Measurements from ENCODE around the gene UBXN11. TPM values are rescaled to one million over a fixed set of nuclear protein-coding genes. Genes with fewer than 3 reads are reported as not detected.

UBXN11 gene, protein sequence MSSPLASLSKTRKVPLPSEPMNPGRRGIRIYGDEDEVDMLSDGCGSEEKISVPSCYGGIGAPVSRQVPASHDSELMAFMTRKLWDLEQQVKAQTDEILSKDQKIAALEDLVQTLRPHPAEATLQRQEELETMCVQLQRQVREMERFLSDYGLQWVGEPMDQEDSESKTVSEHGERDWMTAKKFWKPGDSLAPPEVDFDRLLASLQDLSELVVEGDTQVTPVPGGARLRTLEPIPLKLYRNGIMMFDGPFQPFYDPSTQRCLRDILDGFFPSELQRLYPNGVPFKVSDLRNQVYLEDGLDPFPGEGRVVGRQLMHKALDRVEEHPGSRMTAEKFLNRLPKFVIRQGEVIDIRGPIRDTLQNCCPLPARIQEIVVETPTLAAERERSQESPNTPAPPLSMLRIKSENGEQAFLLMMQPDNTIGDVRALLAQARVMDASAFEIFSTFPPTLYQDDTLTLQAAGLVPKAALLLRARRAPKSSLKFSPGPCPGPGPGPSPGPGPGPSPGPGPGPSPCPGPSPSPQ
- total RNA-seq = 10 to 100 TPM in 1 of 2 donors, 1 to 10 TPM in 1; 9.9 to 24.8 TPM

DNA sequence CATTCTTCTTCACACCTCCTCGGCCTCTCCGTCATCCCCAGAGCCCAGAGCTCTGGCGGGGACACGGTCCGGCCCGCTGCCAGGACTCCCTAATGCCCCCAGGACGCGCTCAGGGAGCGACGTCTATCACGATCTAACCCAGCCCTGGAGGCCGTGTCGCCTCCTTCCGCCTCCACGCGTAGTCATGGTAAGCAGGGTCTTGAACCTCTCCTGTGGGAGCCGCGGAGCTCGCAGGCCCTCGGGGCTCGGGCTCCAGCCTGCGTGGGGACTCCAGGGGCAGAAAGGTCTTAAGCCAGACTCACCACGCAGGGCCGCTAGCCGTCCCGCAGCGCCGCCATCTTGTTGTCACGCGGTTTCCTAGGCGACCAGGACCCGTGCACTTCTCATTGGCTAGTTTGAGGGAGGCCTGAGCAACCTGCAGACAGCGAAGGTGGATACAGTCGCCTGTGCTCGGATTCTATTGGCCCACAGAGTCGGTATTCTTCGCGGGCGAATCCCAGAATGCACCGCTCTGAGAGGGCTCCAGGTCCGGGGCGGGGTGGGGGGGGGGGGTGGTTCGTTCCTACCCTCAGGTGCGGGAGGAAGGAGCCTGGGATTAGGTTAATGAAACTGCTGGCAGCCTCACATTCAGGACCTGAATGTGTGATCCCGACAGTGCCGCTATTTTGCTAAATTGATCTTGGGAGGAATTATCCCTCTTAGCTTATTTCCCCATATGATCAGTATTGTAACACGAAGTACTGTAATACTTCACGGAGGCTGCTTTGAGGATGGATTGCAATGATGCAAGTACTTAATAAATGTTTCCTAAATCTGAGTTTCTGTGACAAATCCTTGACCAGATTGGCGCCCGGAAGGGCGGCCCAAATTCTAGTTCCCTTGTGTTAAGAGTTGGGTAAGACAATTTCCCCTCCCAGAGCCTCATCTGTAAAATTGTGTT lies at the start of gene UBXN11:
TSS of gene UBXN11 (minus strand) at position 347 of the 940 bp plus-strand sequence. CDS start 3,753 bp downstream, outside the sequence.
- Mint-ChIP-seq H3K9me3 (no peaks in the 10 kb centered on the region), H3K27ac (peak within 1 kb of the TSS; percentile 74 to 97), H3K27me3 (no peaks in the 10 kb centered on the region), H3K4me1 (ENCODE audit: low read depth in 2 of 2) (peaks cover 12 to 17% of the 10 kb centered on the region in 2 donors), H3K4me3 (peak within 1 kb of the TSS; percentile 96), H3K36me3 (no peaks in the 10 kb centered on the region)
- peak; percentile 100 for ATAC-seq
- DNase-seq (ENCODE audit: low spot score) = peak; percentile 94

DNA sequence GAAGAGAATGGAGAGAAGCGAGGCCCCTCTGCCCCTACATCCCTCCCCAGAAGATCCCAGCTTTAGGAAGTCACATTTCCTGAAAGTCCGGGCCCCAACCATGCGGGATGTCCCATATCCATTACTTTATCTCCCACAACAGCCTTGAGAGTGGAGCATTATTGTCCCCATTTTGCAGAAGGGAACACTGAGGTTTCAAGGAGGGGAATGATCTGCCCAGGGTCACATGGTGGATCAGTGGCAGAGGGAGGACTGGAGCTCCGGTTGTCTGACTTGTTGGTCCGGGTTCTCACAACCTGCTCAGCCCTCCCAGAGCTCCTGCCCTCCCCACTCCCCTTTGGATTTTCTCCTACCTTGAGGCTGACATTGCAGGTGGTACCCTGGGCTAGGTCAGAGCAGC lies 49.7 kb upstream of the UBXN11 start:
- DNase-seq (ENCODE audit: low spot score) = no peak
- H3K27ac Mint-ChIP-seq = no peak overlapping the region
- peaks cover 23 to 29% of the 10 kb centered on the region in 2 donors for H3K4me1 Mint-ChIP-seq (ENCODE audit: low read depth in 2 of 2)
- peaks cover 29 to 36% of the 10 kb centered on the region in 2 donors for H3K27me3 Mint-ChIP-seq
- H3K9me3 Mint-ChIP-seq = no peaks in the 10 kb centered on the region
- no peak for ATAC-seq
- H3K36me3 Mint-ChIP-seq = no peaks in the 10 kb centered on the region
- H3K4me3 Mint-ChIP-seq = no peak overlapping the region

DNA sequence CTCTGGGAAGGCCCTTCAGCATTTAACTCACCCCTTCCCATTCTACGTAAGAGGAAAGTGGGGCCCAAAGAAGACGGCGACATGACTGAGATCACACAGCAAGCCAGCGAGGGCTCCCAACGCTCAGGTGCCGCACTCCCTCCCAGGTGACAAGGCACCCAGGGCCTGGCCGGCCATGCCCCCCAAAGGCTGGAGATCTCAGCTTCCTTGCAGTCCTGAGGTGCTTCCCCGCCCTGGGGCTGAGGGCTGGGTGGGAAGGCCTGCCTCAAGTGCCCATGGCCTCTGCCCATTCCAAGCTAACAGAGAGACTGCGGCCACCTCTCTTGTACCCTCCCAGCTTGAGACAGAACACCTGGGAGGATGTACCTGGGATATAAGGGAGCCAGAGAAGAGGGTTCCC lies 48.5 kb upstream of the UBXN11 start:
- no peak overlapping the region for H3K4me3 Mint-ChIP-seq
- H3K27me3 Mint-ChIP-seq = peaks cover 23 to 30% of the 10 kb centered on the region in 2 donors
- H3K9me3 Mint-ChIP-seq = no peaks in the 10 kb centered on the region
- H3K36me3 Mint-ChIP-seq = no peaks in the 10 kb centered on the region
- ATAC-seq (no peak), DNase-seq (ENCODE audit: low spot score) (no peak)
- peaks cover 16 to 21% of the 10 kb centered on the region in 2 donors for H3K4me1 Mint-ChIP-seq (ENCODE audit: low read depth in 2 of 2)
- no peak overlapping the region for H3K27ac Mint-ChIP-seq

DNA sequence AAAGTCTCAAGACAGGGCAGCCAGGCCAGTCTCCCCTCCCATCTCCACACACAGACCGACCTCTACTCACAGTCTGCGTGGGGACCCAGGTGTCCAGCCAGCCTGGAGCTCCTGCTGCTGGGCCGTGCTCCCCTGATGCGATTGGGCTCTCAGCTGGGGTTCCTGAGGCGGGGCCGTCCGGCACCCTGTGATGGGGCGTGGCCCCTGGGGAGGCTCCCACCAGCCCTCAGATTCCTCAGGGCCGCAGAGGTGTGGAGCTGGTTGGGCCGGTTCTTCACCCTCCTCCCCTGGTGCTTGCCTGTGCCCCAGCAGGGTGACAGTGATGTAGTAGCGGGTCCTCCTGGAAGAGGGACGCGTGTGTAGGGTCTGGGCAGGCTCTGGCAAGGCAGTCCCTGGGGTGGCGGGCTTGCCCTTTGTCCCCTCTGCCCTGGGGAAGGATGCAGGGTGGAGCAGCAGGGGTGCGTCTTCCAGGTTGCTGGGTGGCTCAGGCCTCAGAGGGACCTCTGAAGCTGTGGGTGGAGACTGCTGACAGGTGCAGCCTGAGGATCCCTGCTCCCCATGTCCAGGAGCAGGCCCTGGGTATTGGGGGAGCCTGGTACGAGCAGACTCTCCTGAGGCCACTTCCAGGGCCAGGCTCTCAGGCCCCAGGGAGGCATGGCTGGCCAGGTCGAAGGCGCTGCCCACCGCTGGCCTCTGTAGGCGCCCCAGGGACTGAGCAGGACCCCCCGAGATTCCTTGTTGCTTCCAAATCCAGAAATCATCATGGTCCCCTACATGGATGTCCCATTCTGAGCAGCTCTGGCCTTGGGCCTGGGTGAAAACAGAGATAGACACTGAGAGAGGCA lies 47.8 kb upstream of the UBXN11 start, which contains the start of gene CRYBG2:
TSS of gene CRYBG2 (minus strand) at position 155 of the 845 bp plus-strand sequence. CDS start 7,473 bp downstream, outside the sequence.
- Mint-ChIP-seq H3K9me3 (no peaks in the 10 kb centered on the region), H3K27me3 (peaks cover 16 to 25% of the 10 kb centered on the region in 2 donors)

DNA sequence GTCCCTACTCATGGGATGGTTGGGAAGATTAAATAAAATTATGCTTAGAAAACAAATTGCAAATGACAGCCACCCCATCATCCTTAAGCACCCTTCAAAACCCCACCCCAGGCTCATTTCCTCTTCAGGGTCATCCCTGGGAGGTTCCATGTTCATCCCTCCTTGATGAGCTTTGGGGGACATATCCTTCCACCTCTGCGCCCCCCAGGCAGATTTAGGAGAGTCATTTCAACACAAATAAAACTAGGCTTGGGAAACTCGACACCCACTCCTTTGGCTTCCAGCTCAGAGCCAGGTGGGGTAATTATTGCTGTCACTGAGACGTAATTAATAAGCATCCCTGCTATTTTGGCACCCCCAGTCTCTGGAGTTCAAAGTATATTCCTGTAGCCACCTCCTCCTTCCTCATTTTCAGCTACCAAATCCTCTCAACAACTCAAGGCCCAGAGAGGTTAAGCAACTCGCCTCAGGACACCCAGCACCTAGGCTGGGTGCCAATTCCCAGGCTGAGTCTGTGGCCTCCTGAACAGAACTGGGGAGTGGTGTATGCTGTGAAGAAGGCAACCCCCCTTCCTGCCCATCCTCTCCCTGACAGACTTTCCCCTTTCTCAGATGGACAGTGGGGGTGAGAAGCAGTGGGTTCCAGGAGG lies 46.9 kb upstream of the UBXN11 start:
- Mint-ChIP-seq H3K4me3 (no peak overlapping the region), H3K27me3 (peaks cover 8 to 18% of the 10 kb centered on the region in 2 donors), H3K9me3 (no peaks in the 10 kb centered on the region), H3K36me3 (no peaks in the 10 kb centered on the region), H3K4me1 (ENCODE audit: low read depth in 2 of 2) (peaks cover 5 to 6% of the 10 kb centered on the region in 2 donors), H3K27ac (no peak overlapping the region)
- ATAC-seq = no peak
- DNase-seq (ENCODE audit: low spot score) = no peak

More for the DNA sequence above, 47.8 kb upstream of the UBXN11 start, which contains the start of gene CRYBG2:
- peaks cover 13% of the 10 kb centered on the region in 2 donors for H3K4me1 Mint-ChIP-seq (ENCODE audit: low read depth in 2 of 2)
- no peak for DNase-seq (ENCODE audit: low spot score)
- no peak for ATAC-seq
- no peak within 1 kb of the TSS for H3K27ac Mint-ChIP-seq
- no peaks in the 10 kb centered on the region for H3K36me3 Mint-ChIP-seq
- H3K4me3 Mint-ChIP-seq = no peak within 1 kb of the TSS

DNA sequence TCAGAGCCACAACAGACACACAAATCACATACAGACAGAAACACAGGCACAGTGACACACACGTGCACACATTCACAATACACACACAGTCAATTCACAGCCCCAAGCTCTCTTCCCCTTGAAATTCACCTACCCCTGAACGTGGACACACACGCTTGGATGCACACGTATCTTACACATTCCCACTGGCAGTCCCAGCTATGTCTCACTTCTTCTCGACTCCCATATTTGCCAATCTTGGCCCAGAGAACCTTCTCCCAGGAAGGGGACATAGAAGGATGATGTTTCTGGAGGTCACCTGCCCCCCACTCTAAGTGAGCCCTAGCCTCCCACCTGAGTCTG lies 45.9 kb upstream of the UBXN11 start:
- no peak overlapping the region for H3K4me3 Mint-ChIP-seq
- DNase-seq (ENCODE audit: low spot score) (no peak), ATAC-seq (no peak)
- H3K27ac Mint-ChIP-seq = no peak overlapping the region
- no peaks in the 10 kb centered on the region for H3K9me3 Mint-ChIP-seq
- H3K4me1 Mint-ChIP-seq (ENCODE audit: low read depth in 2 of 2) = peaks cover 5 to 6% of the 10 kb centered on the region in 2 donors
- peaks cover 7 to 15% of the 10 kb centered on the region in 2 donors for H3K27me3 Mint-ChIP-seq
- H3K36me3 Mint-ChIP-seq = no peaks in the 10 kb centered on the region

DNA sequence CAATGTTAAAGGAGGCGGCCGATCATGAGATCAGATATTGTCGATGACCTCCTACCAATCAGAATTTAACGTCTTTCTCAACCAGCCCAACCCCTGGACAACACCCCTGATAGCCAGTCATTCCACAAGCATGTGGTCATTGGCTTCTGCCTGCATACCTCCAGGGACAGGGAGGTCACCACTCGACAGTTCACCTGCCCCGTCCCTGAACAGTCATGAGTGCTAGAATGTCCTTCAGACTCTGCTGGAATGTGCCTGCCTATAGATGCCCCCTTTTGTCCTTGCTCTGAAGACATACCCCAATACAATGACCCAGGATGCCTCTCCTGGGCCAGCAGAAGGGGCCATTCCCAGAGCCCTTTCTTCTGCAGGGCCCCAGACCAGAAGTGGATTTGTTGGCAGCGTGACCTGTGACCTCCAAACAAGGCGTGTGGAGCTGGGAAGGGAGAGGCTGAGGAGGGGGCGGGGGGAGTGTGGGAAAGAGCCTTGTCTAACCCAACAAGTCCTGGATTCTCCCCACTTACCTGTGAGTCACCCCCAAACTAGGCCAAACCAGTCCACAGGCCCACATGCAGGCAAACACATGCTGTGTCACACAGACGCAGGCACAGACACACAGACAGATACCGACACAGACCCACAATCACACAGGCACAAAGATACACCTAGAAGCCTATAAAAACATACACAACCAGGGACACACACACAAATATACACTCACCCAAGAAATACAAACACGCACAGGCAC lies 45.3 kb upstream of the UBXN11 start:
- peaks cover 7 to 13% of the 10 kb centered on the region in 2 donors for H3K27me3 Mint-ChIP-seq
- no peaks in the 10 kb centered on the region for H3K36me3 Mint-ChIP-seq
- no peak overlapping the region for H3K4me3 Mint-ChIP-seq
- H3K27ac Mint-ChIP-seq = no peak overlapping the region
- H3K9me3 Mint-ChIP-seq = no peaks in the 10 kb centered on the region
- DNase-seq (ENCODE audit: low spot score) (no peak), ATAC-seq (no peak)
- peaks cover 5 to 6% of the 10 kb centered on the region in 2 donors for H3K4me1 Mint-ChIP-seq (ENCODE audit: low read depth in 2 of 2)

DNA sequence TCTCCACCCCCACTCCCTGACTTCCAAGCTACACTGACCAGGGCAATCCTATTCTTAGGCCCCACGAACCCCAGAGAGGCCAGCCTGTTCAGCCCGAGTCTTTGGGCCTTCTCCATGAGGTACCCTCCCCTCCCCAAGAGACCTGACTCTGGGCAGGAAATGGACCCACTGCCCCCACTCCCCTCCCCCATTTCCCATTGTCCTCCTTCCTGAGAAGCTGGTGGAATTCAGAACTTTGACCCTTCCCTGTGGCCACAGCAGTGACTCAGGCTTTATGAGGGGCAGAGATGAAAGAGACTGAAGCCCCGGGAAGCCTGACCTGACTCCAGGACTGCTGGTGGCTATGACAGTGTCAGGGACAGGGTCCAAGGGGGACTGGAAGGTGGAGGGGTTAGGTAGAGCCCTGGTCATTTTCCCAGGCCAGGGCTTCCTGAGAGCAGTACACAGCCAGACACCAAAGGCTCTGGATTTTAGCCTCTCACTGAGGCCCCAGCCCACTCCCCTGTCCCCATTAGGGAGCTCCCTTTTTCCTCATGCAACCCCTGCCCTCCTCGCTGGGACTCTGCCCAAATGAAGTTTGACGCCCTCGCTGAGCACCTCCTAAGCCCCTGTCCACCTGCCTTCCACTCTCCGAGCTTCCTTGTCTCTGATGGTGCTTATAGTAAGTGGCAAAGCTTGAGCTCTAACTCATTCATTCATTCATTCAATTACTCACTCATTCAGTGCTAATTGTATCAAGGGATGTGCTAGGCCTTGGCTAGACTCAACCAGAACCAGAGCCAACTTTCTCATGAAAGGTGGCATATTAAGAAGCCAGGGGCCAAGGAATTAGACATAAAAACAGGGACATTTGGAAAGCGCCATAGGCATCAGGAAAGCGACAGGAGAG lies 44.5 kb upstream of the UBXN11 start:
- H3K9me3 Mint-ChIP-seq = no peaks in the 10 kb centered on the region
- no peaks in the 10 kb centered on the region for H3K36me3 Mint-ChIP-seq
- no peak overlapping the region for H3K4me3 Mint-ChIP-seq
- H3K27ac Mint-ChIP-seq = no peak overlapping the region
- peaks cover 7 to 12% of the 10 kb centered on the region in 2 donors for H3K27me3 Mint-ChIP-seq
- DNase-seq (ENCODE audit: low spot score) (no peak), ATAC-seq (no peak)
- H3K4me1 Mint-ChIP-seq (ENCODE audit: low read depth in 2 of 2) = peaks cover 5 to 6% of the 10 kb centered on the region in 2 donors

DNA sequence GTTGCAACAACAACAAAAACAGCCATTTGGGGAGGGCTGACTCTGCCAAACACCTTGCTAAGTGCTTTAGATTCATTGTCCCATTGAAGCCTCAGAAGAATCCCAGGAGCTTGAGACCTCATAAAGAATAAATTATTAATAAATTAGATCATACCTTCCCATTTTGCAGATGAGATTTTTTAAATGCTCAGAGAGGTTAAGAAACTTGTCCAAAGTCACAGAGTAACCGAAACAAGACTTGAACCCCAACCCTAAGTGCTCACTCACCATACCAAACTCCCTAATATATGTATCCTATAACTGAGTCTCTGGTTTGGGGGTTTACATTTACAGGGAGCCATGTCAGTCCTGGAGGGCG lies 43.9 kb upstream of the UBXN11 start:
- Mint-ChIP-seq H3K27me3 (peaks cover 7 to 8% of the 10 kb centered on the region in 2 donors), H3K9me3 (no peaks in the 10 kb centered on the region), H3K4me3 (no peak overlapping the region), H3K36me3 (no peaks in the 10 kb centered on the region), H3K4me1 (ENCODE audit: low read depth in 2 of 2) (no peaks in the 10 kb centered on the region), H3K27ac (no peak overlapping the region)
- ATAC-seq = no peak
- DNase-seq (ENCODE audit: low spot score) = no peak

DNA sequence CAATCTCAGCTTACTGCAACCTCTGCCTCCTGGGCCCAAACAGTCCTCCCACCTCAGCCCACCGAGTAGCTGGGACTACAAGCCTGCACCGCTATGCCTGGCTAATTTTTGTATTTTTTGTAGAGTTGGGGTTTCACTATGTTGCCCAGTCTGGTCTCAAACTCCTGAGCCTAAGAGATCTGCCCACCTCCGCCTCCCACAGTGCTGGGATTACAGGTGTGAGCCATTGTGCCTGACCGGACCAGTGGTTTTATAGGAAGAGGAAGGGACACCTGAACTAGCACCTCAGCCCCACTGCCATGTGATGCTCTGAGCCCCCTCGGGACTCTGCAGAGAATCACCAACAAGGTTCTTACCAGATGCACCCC lies 43.4 kb upstream of the UBXN11 start:
- peaks cover 7 to 8% of the 10 kb centered on the region in 2 donors for H3K27me3 Mint-ChIP-seq
- H3K4me1 Mint-ChIP-seq (ENCODE audit: low read depth in 2 of 2) = no peaks in the 10 kb centered on the region
- H3K9me3 Mint-ChIP-seq = no peaks in the 10 kb centered on the region
- no peak overlapping the region for H3K4me3 Mint-ChIP-seq
- DNase-seq (ENCODE audit: low spot score) (no peak), ATAC-seq (no peak)
- no peak overlapping the region for H3K27ac Mint-ChIP-seq
- H3K36me3 Mint-ChIP-seq = no peaks in the 10 kb centered on the region

DNA sequence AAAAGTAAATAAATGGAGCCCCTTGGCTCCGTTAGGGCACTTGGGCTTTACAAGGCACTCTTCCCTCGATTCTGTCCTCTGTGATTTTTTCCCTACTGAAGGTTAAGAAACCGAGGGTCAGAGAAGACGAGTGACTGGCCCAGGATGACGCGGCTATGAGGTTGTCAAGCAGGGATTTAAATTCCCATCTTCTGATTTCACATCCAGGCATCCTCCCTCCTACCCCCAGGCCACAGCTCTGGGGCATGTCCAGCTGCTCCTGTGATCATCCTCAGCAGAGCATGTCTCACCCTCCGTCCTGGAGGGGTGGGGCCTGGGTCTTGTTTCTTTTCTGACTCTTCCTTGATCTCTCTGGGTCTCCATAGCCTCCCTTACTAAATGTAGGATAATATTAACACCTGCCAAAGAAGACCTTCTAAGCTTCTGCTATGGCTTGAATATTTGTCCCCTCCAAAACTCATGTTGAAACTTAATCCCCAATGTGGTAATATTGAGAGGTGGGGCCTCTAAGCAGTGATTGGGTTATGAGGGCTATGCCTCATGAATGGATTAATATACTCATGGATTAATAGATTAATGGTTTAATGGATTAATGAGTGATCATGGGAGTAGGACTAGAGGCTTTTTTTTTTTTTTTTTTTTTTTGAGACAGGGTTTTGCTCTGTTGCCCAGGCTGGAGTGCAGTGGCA lies 42.9 kb upstream of the UBXN11 start:
- peaks cover 7 to 8% of the 10 kb centered on the region in 2 donors for H3K27me3 Mint-ChIP-seq
- no peak for DNase-seq (ENCODE audit: low spot score)
- H3K4me3 Mint-ChIP-seq = no peak overlapping the region
- no peaks in the 10 kb centered on the region for H3K4me1 Mint-ChIP-seq (ENCODE audit: low read depth in 2 of 2)
- no peak for ATAC-seq
- H3K9me3 Mint-ChIP-seq = no peaks in the 10 kb centered on the region
- H3K27ac Mint-ChIP-seq = no peak overlapping the region
- H3K36me3 Mint-ChIP-seq = no peaks in the 10 kb centered on the region
